ENCODE results near the gene PFKFB1.

PFKFB1 gene

DNA sequence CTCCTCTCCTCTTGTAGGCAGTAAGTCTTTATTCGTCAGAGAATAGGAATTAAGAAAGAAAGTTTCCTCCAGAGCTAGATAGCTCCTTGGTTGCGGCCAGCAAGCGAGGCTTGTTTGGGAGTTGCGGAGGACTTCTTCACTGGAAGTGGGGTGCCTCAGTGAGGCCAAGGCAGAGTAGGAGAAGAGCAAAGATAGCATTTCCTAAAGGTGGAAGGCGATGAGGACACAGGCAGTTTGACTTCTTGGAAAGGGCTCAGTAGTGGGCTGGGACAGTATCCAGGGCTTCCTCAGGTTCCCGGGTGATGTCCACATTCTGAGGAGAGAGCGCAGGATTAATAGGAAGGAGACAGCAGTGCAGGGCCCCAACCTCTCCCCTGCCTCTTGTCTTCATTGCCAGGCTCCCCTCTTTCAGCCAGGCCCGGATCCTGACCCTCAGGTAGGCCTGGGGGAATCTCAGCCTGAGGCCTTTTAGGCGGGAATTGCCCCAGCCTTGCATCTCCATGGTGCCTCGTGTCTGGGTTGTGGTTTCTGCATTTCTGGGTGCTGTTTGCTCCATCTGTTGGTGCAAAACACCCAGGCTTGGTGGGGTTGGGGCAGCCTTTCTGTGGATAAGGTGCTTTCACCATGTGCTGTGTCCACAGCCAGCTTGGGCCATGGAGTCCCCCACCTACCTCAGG, 60.7 kb downstream of the PFKFB1 start:
- Histone ChIP-seq H3K4me2 (ENCODE audit: insufficient read depth, low read length, poor library complexity, severe bottlenecking) (no peak overlapping the region), H3K18ac (ENCODE audit: low read length) (no peak overlapping the region), H3K9ac (ENCODE audit: low read depth, low read length, poor library complexity) (no peak overlapping the region), H3K4ac (ENCODE audit: low read length) (no peak overlapping the region), H3K9me3 (replicated peaks in 1 of 2; ENCODE audit: control insufficient read depth in 2 of 2, insufficient read depth in 1 of 2, low read depth in 1 of 2, low read length in 2 of 2) (no peaks in the 10 kb centered on the region), H2BK5ac (ENCODE audit: low read length) (no peak overlapping the region), H3K27me3 (ENCODE audit: control insufficient read depth in 3 of 3, insufficient read depth in 3 of 3, low read depth in 1 of 3, low read length in 3 of 3) (no peaks in the 10 kb centered on the region), H3K27ac (replicated peaks; ENCODE audit: low read length) (no peak overlapping the region), H3K23ac (ENCODE audit: low read depth, low read length, poor library complexity) (no peak overlapping the region), H3K14ac (ENCODE audit: low read length) (no peak overlapping the region), H2BK12ac (ENCODE audit: low read length) (no peak overlapping the region), H4K91ac (ENCODE audit: low read depth, low read length, poor library complexity) (no peak overlapping the region), H4K8ac (ENCODE audit: low read depth, low read length) (no peak overlapping the region), H3K79me1 (ENCODE audit: low read depth, low read length) (no peaks in the 10 kb centered on the region), H2AK5ac (ENCODE audit: low read depth, low read length) (no peak overlapping the region), H2AFZ (ENCODE audit: low read length) (no peak overlapping the region), H2BK120ac (ENCODE audit: low read depth, low read length) (no peak overlapping the region), H2BK15ac (ENCODE audit: low read length) (no peak overlapping the region), H3K4me3 (ENCODE audit: low read length in 2 of 2) (no peak overlapping the region), H3K4me1 (ENCODE audit: control insufficient read depth in 2 of 2, insufficient read depth in 1 of 2, low read depth in 1 of 2, low read length in 2 of 2) (no peaks in the 10 kb centered on the region), H3K36me3 (replicated peaks in 1 of 2; ENCODE audit: control insufficient read depth in 2 of 2, insufficient read depth in 2 of 2, low read length in 2 of 2) (peaks cover 34 to 37% of the 10 kb centered on the region in 2 donors)
- DNase-seq (ENCODE audit: low spot score): no peak
- WGBS, 2 donors (ENCODE audit: extremely low coverage in 2 of 2, insufficient read length in 2 of 2, insufficient replicate concordance in 1 of 2): no CpG with 5 or more reads among the region's 10 CpGs

- Histone ChIP-seq H4K91ac (ENCODE audit: low read depth, low read length, poor library complexity) (no peak overlapping the region), H3K27ac (replicated peaks; ENCODE audit: low read length) (no peak overlapping the region), H2BK15ac (ENCODE audit: low read length) (no peak overlapping the region), H3K79me1 (ENCODE audit: low read depth, low read length) (no peaks in the 10 kb centered on the region), H3K4ac (ENCODE audit: low read length) (no peak overlapping the region), H3K9ac (ENCODE audit: low read depth, low read length, poor library complexity) (no peak overlapping the region), H2BK5ac (ENCODE audit: low read length) (no peak overlapping the region), H4K8ac (ENCODE audit: low read depth, low read length) (no peak overlapping the region), H3K36me3 (replicated peaks in 1 of 2; ENCODE audit: control insufficient read depth in 2 of 2, insufficient read depth in 2 of 2, low read length in 2 of 2) (peaks cover 45 to 58% of the 10 kb centered on the region in 2 donors), H3K18ac (ENCODE audit: low read length) (no peak overlapping the region), H2BK12ac (ENCODE audit: low read length) (no peak overlapping the region), H3K27me3 (ENCODE audit: control insufficient read depth in 3 of 3, insufficient read depth in 3 of 3, low read depth in 1 of 3, low read length in 3 of 3) (no peaks in the 10 kb centered on the region), H3K4me1 (ENCODE audit: control insufficient read depth in 2 of 2, insufficient read depth in 1 of 2, low read depth in 1 of 2, low read length in 2 of 2) (no peaks in the 10 kb centered on the region), H3K9me3 (replicated peaks in 1 of 2; ENCODE audit: control insufficient read depth in 2 of 2, insufficient read depth in 1 of 2, low read depth in 1 of 2, low read length in 2 of 2) (no peaks in the 10 kb centered on the region), H3K14ac (ENCODE audit: low read length) (no peak overlapping the region), H3K4me2 (ENCODE audit: insufficient read depth, low read length, poor library complexity, severe bottlenecking) (no peak overlapping the region), H2AFZ (ENCODE audit: low read length) (no peak overlapping the region), H2BK120ac (ENCODE audit: low read depth, low read length) (no peak overlapping the region), H2AK5ac (ENCODE audit: low read depth, low read length) (no peak overlapping the region), H3K4me3 (ENCODE audit: low read length in 2 of 2) (no peak overlapping the region), H3K23ac (ENCODE audit: low read depth, low read length, poor library complexity) (no peak overlapping the region)
- WGBS, 2 donors (ENCODE audit: extremely low coverage in 2 of 2, insufficient read length in 2 of 2, insufficient replicate concordance in 1 of 2): no CpG with 5 or more reads among the region's 2 CpGs
- DNase-seq (ENCODE audit: low spot score): no peak
These were observed 62.9 kb downstream of the PFKFB1 start for GRCh38 chrX:54931107-54931506.

DNA sequence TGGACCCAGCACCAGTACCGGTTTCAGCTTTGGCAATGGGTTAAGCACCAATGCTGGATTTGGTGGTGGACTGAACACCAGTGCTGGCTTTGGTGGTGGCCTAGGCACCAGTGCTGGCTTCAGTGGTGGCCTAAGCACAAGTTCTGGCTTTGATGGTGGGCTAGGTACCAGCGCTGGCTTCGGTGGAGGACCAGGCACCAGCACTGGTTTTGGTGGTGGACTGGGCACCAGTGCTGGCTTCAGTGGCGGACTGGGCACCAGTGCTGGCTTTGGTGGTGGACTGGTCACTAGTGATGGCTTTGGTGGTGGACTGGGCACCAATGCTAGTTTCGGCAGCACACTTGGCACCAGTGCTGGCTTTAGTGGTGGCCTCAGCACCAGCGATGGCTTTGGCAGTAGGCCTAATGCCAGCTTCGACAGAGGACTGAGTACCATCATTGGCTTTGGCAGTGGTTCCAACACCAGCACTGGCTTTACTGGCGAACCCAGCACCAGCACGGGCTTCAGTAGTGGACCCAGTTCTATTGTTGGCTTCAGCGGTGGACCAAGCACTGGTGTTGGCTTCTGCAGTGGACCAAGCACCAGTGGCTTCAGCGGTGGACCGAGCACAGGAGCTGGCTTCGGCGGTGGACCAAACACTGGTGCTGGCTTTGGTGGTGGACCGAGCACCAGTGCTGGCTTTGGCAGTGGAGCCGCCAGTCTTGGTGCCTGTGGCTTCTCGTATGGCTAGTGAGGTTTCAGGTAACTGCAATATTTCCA, 63.5 kb downstream of the PFKFB1 start:
- DNase-seq (ENCODE audit: low spot score): no peak
- Histone ChIP-seq H2AFZ (ENCODE audit: low read length) (no peak overlapping the region), H3K18ac (ENCODE audit: low read length) (no peak overlapping the region), H4K91ac (ENCODE audit: low read depth, low read length, poor library complexity) (no peak overlapping the region), H3K4me3 (ENCODE audit: low read length in 2 of 2) (no peak overlapping the region), H2AK5ac (ENCODE audit: low read depth, low read length) (no peak overlapping the region), H3K9me3 (replicated peaks in 1 of 2; ENCODE audit: control insufficient read depth in 2 of 2, insufficient read depth in 1 of 2, low read depth in 1 of 2, low read length in 2 of 2) (no peaks in the 10 kb centered on the region), H3K79me1 (ENCODE audit: low read depth, low read length) (no peaks in the 10 kb centered on the region), H3K4me1 (ENCODE audit: control insufficient read depth in 2 of 2, insufficient read depth in 1 of 2, low read depth in 1 of 2, low read length in 2 of 2) (no peaks in the 10 kb centered on the region), H2BK12ac (ENCODE audit: low read length) (no peak overlapping the region), H3K23ac (ENCODE audit: low read depth, low read length, poor library complexity) (no peak overlapping the region), H3K27ac (replicated peaks; ENCODE audit: low read length) (no peak overlapping the region), H3K27me3 (ENCODE audit: control insufficient read depth in 3 of 3, insufficient read depth in 3 of 3, low read depth in 1 of 3, low read length in 3 of 3) (no peaks in the 10 kb centered on the region), H3K4ac (ENCODE audit: low read length) (no peak overlapping the region), H2BK120ac (ENCODE audit: low read depth, low read length) (no peak overlapping the region), H3K9ac (ENCODE audit: low read depth, low read length, poor library complexity) (no peak overlapping the region), H3K14ac (ENCODE audit: low read length) (no peak overlapping the region), H4K8ac (ENCODE audit: low read depth, low read length) (no peak overlapping the region), H3K4me2 (ENCODE audit: insufficient read depth, low read length, poor library complexity, severe bottlenecking) (no peak overlapping the region), H3K36me3 (replicated peaks in 1 of 2; ENCODE audit: control insufficient read depth in 2 of 2, insufficient read depth in 2 of 2, low read length in 2 of 2) (peaks cover 47 to 65% of the 10 kb centered on the region in 2 donors), H2BK5ac (ENCODE audit: low read length) (no peak overlapping the region), H2BK15ac (ENCODE audit: low read length) (no peak overlapping the region)
- no CpG with 5 or more reads among the region's 17 CpGs for WGBS, 2 donors (ENCODE audit: extremely low coverage in 2 of 2, insufficient read length in 2 of 2, insufficient replicate concordance in 1 of 2)

DNA sequence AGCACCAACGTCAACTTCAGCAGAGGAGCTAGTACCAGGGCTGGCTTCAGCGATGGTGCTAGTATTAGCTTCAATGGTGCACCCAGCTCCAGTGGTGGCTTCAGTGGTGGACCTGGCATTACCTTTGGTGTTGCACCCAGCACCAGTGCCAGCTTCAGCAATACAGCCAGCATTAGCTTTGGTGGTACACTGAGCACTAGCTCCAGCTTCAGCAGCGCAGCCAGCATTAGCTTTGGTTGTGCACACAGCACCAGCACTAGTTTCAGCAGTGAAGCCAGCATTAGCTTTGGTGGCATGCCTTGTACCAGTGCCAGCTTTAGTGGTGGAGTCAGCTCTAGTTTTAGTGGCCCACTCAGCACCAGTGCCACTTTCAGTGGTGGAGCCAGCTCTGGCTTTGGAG, 65.1 kb downstream of the PFKFB1 start:
- Histone ChIP-seq H2BK15ac (ENCODE audit: low read length) (no peak overlapping the region), H4K91ac (ENCODE audit: low read depth, low read length, poor library complexity) (no peak overlapping the region), H3K18ac (ENCODE audit: low read length) (no peak overlapping the region), H3K79me1 (ENCODE audit: low read depth, low read length) (peaks cover 2% of the 10 kb centered on the region), H3K4me2 (ENCODE audit: insufficient read depth, low read length, poor library complexity, severe bottlenecking) (no peak overlapping the region), H3K4me1 (ENCODE audit: control insufficient read depth in 2 of 2, insufficient read depth in 1 of 2, low read depth in 1 of 2, low read length in 2 of 2) (no peaks in the 10 kb centered on the region), H3K4me3 (ENCODE audit: low read length in 2 of 2) (no peak overlapping the region), H3K9ac (ENCODE audit: low read depth, low read length, poor library complexity) (no peak overlapping the region), H3K23ac (ENCODE audit: low read depth, low read length, poor library complexity) (no peak overlapping the region), H2AFZ (ENCODE audit: low read length) (no peak overlapping the region), H4K8ac (ENCODE audit: low read depth, low read length) (no peak overlapping the region), H3K36me3 (replicated peaks in 1 of 2; ENCODE audit: control insufficient read depth in 2 of 2, insufficient read depth in 2 of 2, low read length in 2 of 2) (peaks cover 57 to 81% of the 10 kb centered on the region in 2 donors), H3K4ac (ENCODE audit: low read length) (no peak overlapping the region), H2AK5ac (ENCODE audit: low read depth, low read length) (no peak overlapping the region), H2BK5ac (ENCODE audit: low read length) (no peak overlapping the region), H3K14ac (ENCODE audit: low read length) (no peak overlapping the region), H3K27me3 (ENCODE audit: control insufficient read depth in 3 of 3, insufficient read depth in 3 of 3, low read depth in 1 of 3, low read length in 3 of 3) (no peaks in the 10 kb centered on the region), H3K27ac (replicated peaks; ENCODE audit: low read length) (no peak overlapping the region), H2BK12ac (ENCODE audit: low read length) (no peak overlapping the region), H3K9me3 (replicated peaks in 1 of 2; ENCODE audit: control insufficient read depth in 2 of 2, insufficient read depth in 1 of 2, low read depth in 1 of 2, low read length in 2 of 2) (no peaks in the 10 kb centered on the region), H2BK120ac (ENCODE audit: low read depth, low read length) (no peak overlapping the region)
- WGBS, 2 donors (ENCODE audit: extremely low coverage in 2 of 2, insufficient read length in 2 of 2, insufficient replicate concordance in 1 of 2): no CpG with 5 or more reads among the region's 3 CpGs
- DNase-seq (ENCODE audit: low spot score): no peak

Data from neuronal stem cell (in vitro differentiated cells).